SK-N-SH treated with all-trans-retinoic acid at 6 μM for 48 hours (cell line): ENCODE results near the gene ELK4.

Experiments
- ISL1 ChIP-seq: fragments of 250-450 bp; sonication (Bioruptor Pico); IDR thresholded peaks from 2 replicates; pipeline ENCODE4 v2.1.2; 2022; ENCODE audit warnings: mild to moderate bottlenecking, moderate library complexity
- OSR1 ChIP-seq: fragments of 250-450 bp; sonication (Bioruptor Pico); IDR thresholded peaks from 2 replicates; pipeline ENCODE4 v1.8.0; 2022; ENCODE audit warnings: moderate library complexity, mild to moderate bottlenecking, inconsistent platforms
- PPARA ChIP-seq: fragments of 250-450 bp; sonication (Bioruptor Pico); IDR thresholded peaks from 2 replicates; pipeline ENCODE4 v1.5.0; 2020; ENCODE audit warnings: mild to moderate bottlenecking, borderline replicate concordance
- RARB ChIP-seq: fragments of 250-450 bp; sonication (Bioruptor Pico); IDR thresholded peaks from 2 replicates; pipeline ENCODE4 v1.8.0; 2021; ENCODE audit warnings: mild to moderate bottlenecking, moderate library complexity
- SNAI2 ChIP-seq: fragments of 250-450 bp; sonication (Bioruptor Pico); IDR thresholded peaks from 2 replicates; pipeline ENCODE4 v1.5.0; 2020; ENCODE audit warnings: mild to moderate bottlenecking, moderate library complexity
- TCF4 ChIP-seq: fragments of 250-450 bp; sonication (Bioruptor Pico); IDR thresholded peaks from 2 replicates; pipeline ENCODE4 v1.8.0; 2021; ENCODE audit warnings: mild to moderate bottlenecking, moderate library complexity, borderline replicate concordance
- ZFP3 ChIP-seq: fragments of 250-450 bp; sonication (Bioruptor Pico); IDR thresholded peaks from 2 replicates; pipeline ENCODE4 v1.5.0; 2020; ENCODE audit warnings: mild to moderate bottlenecking, moderate library complexity
- ZNF8 ChIP-seq: fragments of 450-650 bp; formaldehyde crosslinking; IDR thresholded peaks from 2 replicates; pipeline ENCODE4 v1.5.0; 2020; ENCODE audit warnings: mild to moderate bottlenecking, moderate library complexity
- TF ChIP-seq, protein P1 (sequence below): fragments of 250-450 bp; sonication (Bioruptor Pico); IDR thresholded peaks from 2 replicates; pipeline ENCODE4 v1.8.0; 2020; ENCODE audit warnings: mild to moderate bottlenecking, moderate library complexity, borderline replicate concordance

DNA sequence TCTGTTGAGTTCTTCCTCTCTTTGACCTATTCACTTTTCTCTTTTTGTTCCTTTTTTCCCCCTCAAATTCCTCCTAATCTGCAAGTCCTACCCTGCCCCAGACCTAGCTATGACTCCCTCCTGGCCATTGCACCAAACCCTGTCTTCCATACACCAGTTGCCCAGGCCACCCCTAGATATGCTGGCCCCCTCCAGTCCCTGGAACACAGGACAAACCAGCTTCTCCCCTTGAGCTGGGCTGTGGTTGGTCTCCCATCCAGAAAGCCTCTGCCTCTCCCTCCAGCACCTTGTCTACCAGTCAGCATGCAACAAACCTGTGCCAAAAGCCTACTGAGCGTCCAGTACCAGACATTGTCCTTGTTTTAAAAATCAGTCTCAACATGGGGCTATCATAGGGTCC is 59.4 kb downstream of the ELK4 start:
- TF ChIP-seq PPARA (CRISPR knock-in tag) (no peak), RARB (CRISPR knock-in tag) (no peak), OSR1 (no peak), TCF4 (CRISPR knock-in tag) (no peak), ZNF8 (no peak), ZFP3 (no peak), ISL1 (CRISPR knock-in tag) (no peak), SNAI2 (CRISPR knock-in tag) (no peak)
- TF ChIP-seq, protein P1, sequence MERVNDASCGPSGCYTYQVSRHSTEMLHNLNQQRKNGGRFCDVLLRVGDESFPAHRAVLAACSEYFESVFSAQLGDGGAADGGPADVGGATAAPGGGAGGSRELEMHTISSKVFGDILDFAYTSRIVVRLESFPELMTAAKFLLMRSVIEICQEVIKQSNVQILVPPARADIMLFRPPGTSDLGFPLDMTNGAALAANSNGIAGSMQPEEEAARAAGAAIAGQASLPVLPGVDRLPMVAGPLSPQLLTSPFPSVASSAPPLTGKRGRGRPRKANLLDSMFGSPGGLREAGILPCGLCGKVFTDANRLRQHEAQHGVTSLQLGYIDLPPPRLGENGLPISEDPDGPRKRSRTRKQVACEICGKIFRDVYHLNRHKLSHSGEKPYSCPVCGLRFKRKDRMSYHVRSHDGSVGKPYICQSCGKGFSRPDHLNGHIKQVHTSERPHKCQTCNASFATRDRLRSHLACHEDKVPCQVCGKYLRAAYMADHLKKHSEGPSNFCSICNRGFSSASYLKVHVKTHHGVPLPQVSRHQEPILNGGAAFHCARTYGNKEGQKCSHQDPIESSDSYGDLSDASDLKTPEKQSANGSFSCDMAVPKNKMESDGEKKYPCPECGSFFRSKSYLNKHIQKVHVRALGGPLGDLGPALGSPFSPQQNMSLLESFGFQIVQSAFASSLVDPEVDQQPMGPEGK (CRISPR knock-in tag), result no peak
